IPS-15b (cell line): ENCODE data around the gene GUCY1A1.

Experiments used
- H3K27me3 ChIP-seq: one replicate; pipeline ENCODE4 v1.6.1; 2013; ENCODE audit warnings: low read length; ENCODE audit not compliant: control insufficient read depth, insufficient read depth
- H3K36me3 ChIP-seq: one replicate; pipeline ENCODE4 v1.6.1; 2013; ENCODE audit warnings: low read length; ENCODE audit not compliant: control insufficient read depth, insufficient read depth
- H3K4me1 ChIP-seq: one replicate; pipeline ENCODE4 v1.6.1; 2013; ENCODE audit warnings: mild to moderate bottlenecking, low read length; ENCODE audit not compliant: control insufficient read depth, insufficient read depth
- H3K4me3 ChIP-seq: one replicate; pipeline ENCODE4 v1.5.1; 2013; ENCODE audit warnings: low read depth, low read length
- H3K9ac ChIP-seq: one replicate; pipeline ENCODE4 v1.6.1; 2013; ENCODE audit warnings: low read depth, mild to moderate bottlenecking, low read length
- H3K9me3 ChIP-seq: one replicate; pipeline ENCODE4 v1.6.1; 2013; ENCODE audit warnings: mild to moderate bottlenecking, low read length; ENCODE audit not compliant: control insufficient read depth, insufficient read depth

GUCY1A1 gene

GRCh38 chr4:155751569-155751968 lies 84.9 kb downstream of the GUCY1A1 start:
- no peak overlapping the region for H3K4me3 ChIP-seq
- peaks cover 2% of the 10 kb centered on the region for H3K4me1 ChIP-seq
- no peaks in the 10 kb centered on the region for H3K27me3 ChIP-seq
- no peaks in the 10 kb centered on the region for H3K36me3 ChIP-seq
- no peak overlapping the region for H3K9ac ChIP-seq
- H3K9me3 ChIP-seq = no peaks in the 10 kb centered on the region

- Histone ChIP-seq H3K9ac (no peak overlapping the region), H3K27me3 (peaks cover 19% of the 10 kb centered on the region), H3K4me3 (no peak overlapping the region), H3K36me3 (no peaks in the 10 kb centered on the region), H3K9me3 (no peaks in the 10 kb centered on the region), H3K4me1 (no peaks in the 10 kb centered on the region)
These were observed 91.2 kb downstream of the GUCY1A1 start for GRCh38 chr4:155757745-155758265.

- H3K9ac ChIP-seq = no peak within 1 kb of the TSS
- H3K27me3 ChIP-seq = peaks cover 19% of the 10 kb centered on the region
- H3K9me3 ChIP-seq = no peaks in the 10 kb centered on the region
- H3K36me3 ChIP-seq = no peaks in the 10 kb centered on the region
- H3K4me3 ChIP-seq = peak within 1 kb of the TSS; percentile 49
- no peaks in the 10 kb centered on the region for H3K4me1 ChIP-seq
These were observed 92.1 kb downstream of the GUCY1A1 start, which contains the start of gene GUCY1B1 for GRCh38 chr4:155758481-155759371. Gene GUCY1B1 (plus strand): TSS chr4:155759021. CDS start chr4:155759141, 120 bp downstream.

- H3K4me3 ChIP-seq = peak overlapping the region; percentile 49
- H3K36me3 ChIP-seq = no peaks in the 10 kb centered on the region
- no peak overlapping the region for H3K9ac ChIP-seq
- no peaks in the 10 kb centered on the region for H3K4me1 ChIP-seq
- peaks cover 19% of the 10 kb centered on the region for H3K27me3 ChIP-seq
- H3K9me3 ChIP-seq = no peaks in the 10 kb centered on the region
These were observed 93.0 kb downstream of the GUCY1A1 start for GRCh38 chr4:155759372-155760252.

- H3K4me3 ChIP-seq = no peak overlapping the region
- no peak overlapping the region for H3K9ac ChIP-seq
- no peaks in the 10 kb centered on the region for H3K9me3 ChIP-seq
- H3K36me3 ChIP-seq = no peaks in the 10 kb centered on the region
- H3K4me1 ChIP-seq = no peaks in the 10 kb centered on the region
- peaks cover 19% of the 10 kb centered on the region for H3K27me3 ChIP-seq
These were observed 94.4 kb downstream of the GUCY1A1 start for GRCh38 chr4:155761047-155761446.

GRCh38 chr4:155761916-155762315 lies 95.3 kb downstream of the GUCY1A1 start:
- Histone ChIP-seq H3K4me3 (no peak overlapping the region), H3K9me3 (no peaks in the 10 kb centered on the region), H3K9ac (no peak overlapping the region), H3K27me3 (peaks cover 19% of the 10 kb centered on the region), H3K36me3 (no peaks in the 10 kb centered on the region), H3K4me1 (no peaks in the 10 kb centered on the region)

GRCh38 chr4:155762334-155762733 lies 95.7 kb downstream of the GUCY1A1 start:
- Histone ChIP-seq H3K9ac (no peak overlapping the region), H3K36me3 (no peaks in the 10 kb centered on the region), H3K4me1 (no peaks in the 10 kb centered on the region), H3K4me3 (no peak overlapping the region), H3K9me3 (no peaks in the 10 kb centered on the region), H3K27me3 (peaks cover 19% of the 10 kb centered on the region)

- Histone ChIP-seq H3K9ac (no peak overlapping the region), H3K4me1 (no peaks in the 10 kb centered on the region)
These were observed 96.9 kb downstream of the GUCY1A1 start for GRCh38 chr4:155763551-155763950.

GRCh38 chr4:155765149-155765548 lies 98.5 kb downstream of the GUCY1A1 start:
- no peaks in the 10 kb centered on the region for H3K9me3 ChIP-seq
- H3K9ac ChIP-seq = no peak overlapping the region
- no peak overlapping the region for H3K4me3 ChIP-seq
- H3K36me3 ChIP-seq = no peaks in the 10 kb centered on the region
- peaks cover 8% of the 10 kb centered on the region for H3K27me3 ChIP-seq
- peaks cover 4% of the 10 kb centered on the region for H3K4me1 ChIP-seq

More at GRCh38 chr4:155763551-155763950, 96.9 kb downstream of the GUCY1A1 start:
- H3K36me3 ChIP-seq = no peaks in the 10 kb centered on the region
- peaks cover 11% of the 10 kb centered on the region for H3K27me3 ChIP-seq
- no peaks in the 10 kb centered on the region for H3K9me3 ChIP-seq
- no peak overlapping the region for H3K4me3 ChIP-seq

GRCh38 chr4:155766622-155767021 lies 100.0 kb downstream of the GUCY1A1 start:
- H3K4me3 ChIP-seq = no peak overlapping the region
- H3K9me3 ChIP-seq = no peaks in the 10 kb centered on the region
- H3K27me3 ChIP-seq = no peaks in the 10 kb centered on the region
- H3K36me3 ChIP-seq = no peaks in the 10 kb centered on the region
- peaks cover 4% of the 10 kb centered on the region for H3K4me1 ChIP-seq
- H3K9ac ChIP-seq = no peak overlapping the region

GRCh38 chr4:155768370-155768769 lies 101.7 kb downstream of the GUCY1A1 start:
- H3K4me1 ChIP-seq = peaks cover 4% of the 10 kb centered on the region
- no peaks in the 10 kb centered on the region for H3K36me3 ChIP-seq
- no peaks in the 10 kb centered on the region for H3K9me3 ChIP-seq
- H3K4me3 ChIP-seq = no peak overlapping the region
- H3K9ac ChIP-seq = no peak overlapping the region
- no peaks in the 10 kb centered on the region for H3K27me3 ChIP-seq
